ENCODE measurements around the gene NAA10.
"Not testable (repeated sequence)": the region's sequence is repeated elsewhere in the genome, so short reads cannot be mapped to it uniquely, and the experiment has no call there.

NAA10 gene
- total RNA-seq = 28.5 to 42.3 reads per million in 2 donors

GRCh38 chrX:153934762-153935325 lies at the start of gene NAA10:
NAA10 (minus strand) TSS chrX:153935037; CDS start chrX:153934904, 133 bp downstream.
- peak; percentile 56 for DNase-seq

- no peak for DNase-seq
Observed at GRCh38 chrX:153983321-153983801, 48.5 kb upstream of the NAA10 start.

GRCh38 chrX:153981771-153982533 lies 47.1 kb upstream of the NAA10 start:
- no peak for DNase-seq

- DNase-seq = no peak
Observed at GRCh38 chrX:153981231-153981630, 46.4 kb upstream of the NAA10 start.

GRCh38 chrX:153980394-153980793 lies 45.6 kb upstream of the NAA10 start:
- not testable (repeated sequence) for DNase-seq

GRCh38 chrX:153974726-153975286 lies 40.0 kb upstream of the NAA10 start:
- DNase-seq = no peak

- no peak for DNase-seq
Observed at GRCh38 chrX:153974003-153974725, 39.3 kb upstream of the NAA10 start.

- DNase-seq = no peak
Observed at GRCh38 chrX:153973127-153974002, 38.5 kb upstream of the NAA10 start.

- DNase-seq = peak; percentile 89
Observed at GRCh38 chrX:153972368-153973126, 37.7 kb upstream of the NAA10 start, which contains the start of gene TMEM187. TMEM187 (plus strand) TSS chrX:153972754; CDS start chrX:153982063, 9,309 bp downstream.

GRCh38 chrX:153971450-153972367 lies 36.9 kb upstream of the NAA10 start, which contains the start of gene HCFC1:
HCFC1 (minus strand) TSS chrX:153971818; CDS start chrX:153970840, 978 bp downstream.
- peak; percentile 89 for DNase-seq

- peak; percentile 84 for DNase-seq
Observed at GRCh38 chrX:153971124-153971449, 36.2 kb upstream of the NAA10 start.

GRCh38 chrX:153970357-153971123 lies 35.7 kb upstream of the NAA10 start:
- DNase-seq = no peak

GRCh38 chrX:153969904-153970356 lies 35.1 kb upstream of the NAA10 start:
- DNase-seq = no peak

- DNase-seq = no peak
Observed at GRCh38 chrX:153969125-153969903, 34.5 kb upstream of the NAA10 start.

- no peak for DNase-seq
Observed at GRCh38 chrX:153968754-153969124, 33.9 kb upstream of the NAA10 start.

GRCh38 chrX:153968255-153968654 lies 33.4 kb upstream of the NAA10 start:
- no peak for DNase-seq

- DNase-seq = no peak
Observed at GRCh38 chrX:153967536-153968224, 32.8 kb upstream of the NAA10 start.

All from activated gamma-delta T cell (primary cell).